Mesenchymal stem cell (in vitro differentiated cells and primary cell): Measurements from ENCODE around the gene SLC35F4.

Experiments
- DNase-seq: peaks from one replicate; pipeline ENCODE4 v3.0.0-alpha.2; 2013
- H2AFZ ChIP-seq: one replicate; pipeline ENCODE4 v1.6.1; 2013; ENCODE audit warnings: low read depth, mild to moderate bottlenecking, control low read depth, inconsistent platforms, low read length, moderate library complexity
- H2AK5ac ChIP-seq: 2 replicates; pipeline ENCODE4 v1.6.1; 2013; ENCODE audit warnings: low read length, moderate library complexity, mild to moderate bottlenecking, inconsistent platforms; ENCODE audit not compliant: severe bottlenecking
- H2BK120ac ChIP-seq: one replicate; pipeline ENCODE4 v1.6.1; 2013; ENCODE audit warnings: low read depth, mild to moderate bottlenecking, inconsistent platforms, low read length, moderate library complexity
- H2BK12ac ChIP-seq, 2 experiments: one replicate each; pipeline ENCODE4 v1.6.1; 2013; ENCODE audit warnings: inconsistent platforms in 2 of 2, low read length in 2 of 2, mild to moderate bottlenecking in 2 of 2, moderate library complexity in 2 of 2, control low read depth in 1 of 2
- H2BK15ac ChIP-seq: one replicate; pipeline ENCODE4 v1.6.1; 2013; ENCODE audit warnings: mild to moderate bottlenecking, low read depth, inconsistent platforms; ENCODE audit not compliant: poor library complexity, severe bottlenecking
- H2BK5ac ChIP-seq: 2 replicates; pipeline ENCODE4 v1.6.1; 2013; ENCODE audit warnings: low read depth, mild to moderate bottlenecking, low read length, control low read depth, inconsistent platforms; ENCODE audit not compliant: poor library complexity, severe bottlenecking
- H3K14ac ChIP-seq, 2 experiments: one replicate each; pipeline ENCODE4 v1.6.1; 2013; ENCODE audit warnings: inconsistent platforms in 2 of 2, low read length in 2 of 2, control low read depth in 1 of 2, mild to moderate bottlenecking in 1 of 2, moderate library complexity in 1 of 2
- H3K18ac ChIP-seq, 2 experiments: one replicate each; pipeline ENCODE4 v1.6.1; 2013; ENCODE audit warnings: inconsistent platforms in 2 of 2, low read length in 2 of 2, control low read depth in 1 of 2, low read depth in 1 of 2, mild to moderate bottlenecking in 1 of 2
- H3K23ac ChIP-seq, 2 experiments: one replicate each; pipeline ENCODE4 v1.6.1; 2013; ENCODE audit warnings: inconsistent platforms in 2 of 2, low read length in 2 of 2, mild to moderate bottlenecking in 2 of 2, moderate library complexity in 2 of 2, control low read depth in 1 of 2
- H3K27ac ChIP-seq: 2 replicates; pipeline ENCODE4 v1.5.1; 2013; ENCODE audit warnings: mild to moderate bottlenecking, moderate library complexity, low read length, control low read depth, inconsistent platforms; ENCODE audit not compliant: poor library complexity, severe bottlenecking
- H3K27me3 ChIP-seq, 2 experiments: 2 replicates each; pipeline versions ENCODE4 v1.6.1 to v1.7.0; 2013; ENCODE audit warnings: low read length in 2 of 2, mild to moderate bottlenecking in 2 of 2, moderate library complexity in 2 of 2, control low read depth in 1 of 2, inconsistent platforms in 1 of 2; ENCODE audit not compliant: control insufficient read depth in 1 of 2, insufficient read depth in 1 of 2
- H3K36me3 ChIP-seq, 2 experiments: 2 replicates each; pipeline versions ENCODE4 v1.6.1 to v1.7.0; 2013; ENCODE audit warnings: low read length in 2 of 2, control low read depth in 1 of 2, inconsistent platforms in 1 of 2, low read depth in 1 of 2, mild to moderate bottlenecking in 1 of 2; ENCODE audit not compliant: insufficient read depth in 2 of 2, control insufficient read depth in 1 of 2
- H3K4ac ChIP-seq, 2 experiments: one replicate each; pipeline ENCODE4 v1.6.1; 2013; ENCODE audit warnings: inconsistent platforms in 2 of 2, low read length in 2 of 2, mild to moderate bottlenecking in 2 of 2, moderate library complexity in 2 of 2, control low read depth in 1 of 2, low read depth in 1 of 2
- H3K4me1 ChIP-seq: 2 replicates; pipeline ENCODE4 v1.6.1; 2013; ENCODE audit warnings: low read depth, low read length, control low read depth; ENCODE audit not compliant: control insufficient read depth, insufficient read depth
- H3K4me2 ChIP-seq: 2 replicates; pipeline ENCODE4 v1.6.1; 2013; ENCODE audit warnings: low read length, mild to moderate bottlenecking, inconsistent platforms; ENCODE audit not compliant: poor library complexity, severe bottlenecking
- H3K4me3 ChIP-seq, 2 experiments: 2 replicates each; pipeline versions ENCODE4 v1.5.1 to v1.7.0; 2013; ENCODE audit warnings: low read length in 2 of 2, mild to moderate bottlenecking in 2 of 2, control low read depth in 1 of 2, low read depth in 1 of 2; ENCODE audit not compliant: insufficient read depth in 1 of 2
- H3K79me1 ChIP-seq: replicated peaks from 2 replicates; pipeline ENCODE4 v1.6.1; 2013; ENCODE audit warnings: mild to moderate bottlenecking, control low read depth, low read length, inconsistent platforms; ENCODE audit not compliant: poor library complexity, severe bottlenecking
- H3K9ac ChIP-seq: 2 replicates; pipeline ENCODE4 v1.7.0; 2013; ENCODE audit warnings: mild to moderate bottlenecking, low read length, moderate library complexity
- H3K9me3 ChIP-seq: 2 replicates; pipeline ENCODE4 v1.7.0; 2013; ENCODE audit warnings: mild to moderate bottlenecking, low read length; ENCODE audit not compliant: control insufficient read depth
- H4K8ac ChIP-seq: one replicate; pipeline ENCODE4 v1.6.1; 2013; ENCODE audit warnings: inconsistent platforms, mild to moderate bottlenecking, low read length, moderate library complexity
- H4K91ac ChIP-seq: one replicate; pipeline ENCODE4 v1.6.1; 2013; ENCODE audit warnings: mild to moderate bottlenecking, low read length, inconsistent platforms
- WGBS: methylation state at CpG from one replicate; pipeline ENCODE4 v1.1.7; 2013; ENCODE audit warnings: mixed read lengths; 5-methylcytosine and 5-hydroxymethylcytosine counted together

SLC35F4 gene

DNA sequence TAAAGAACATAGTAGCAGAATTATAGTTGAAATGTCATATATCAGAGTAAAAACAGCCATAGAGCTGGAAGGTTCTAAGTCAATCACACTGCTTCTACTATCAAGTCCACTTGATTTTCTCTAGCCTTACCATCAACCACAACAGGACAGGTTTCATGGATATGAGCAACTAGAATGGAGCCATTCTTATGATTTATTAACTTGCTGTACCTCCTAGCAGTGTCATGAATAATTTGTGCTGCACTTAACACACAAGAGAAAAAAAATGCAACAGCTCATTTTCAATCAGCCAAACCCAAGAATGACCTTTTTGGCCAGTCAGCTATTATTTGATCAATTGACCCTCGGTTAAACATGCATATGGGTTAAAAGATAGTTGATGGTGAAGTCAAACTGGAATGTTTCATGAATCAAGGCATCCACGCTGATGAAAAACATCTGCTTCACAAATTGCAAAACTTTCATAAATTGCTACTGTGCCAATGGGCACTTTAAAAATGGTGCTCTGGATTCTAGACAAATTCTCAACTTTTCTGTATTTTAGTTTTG lies 316.8 kb downstream of the SLC35F4 start:
- Histone ChIP-seq H3K4me3 (no peak overlapping the region), H3K36me3 (no peaks in the 10 kb centered on the region), H3K27me3 (no peaks in the 10 kb centered on the region), H3K4me1 (peaks cover 4% of the 10 kb centered on the region), H2BK5ac (no peak overlapping the region), H3K9ac (no peak overlapping the region), H3K27ac (peak overlapping the region; percentile 73), H3K4me2 (no peak overlapping the region), H3K79me1 (no peaks in the 10 kb centered on the region), H3K23ac (no peak overlapping the region), H3K14ac (no peak overlapping the region), H2BK12ac (no peak overlapping the region), H3K18ac (no peak overlapping the region), H3K9me3 (peaks cover 4% of the 10 kb centered on the region), H2AFZ (no peak overlapping the region), H3K4ac (no peak overlapping the region), H2AK5ac (no peak overlapping the region), H2BK15ac (no peak overlapping the region), H2BK120ac (no peak overlapping the region), H4K8ac (no peak overlapping the region), H4K91ac (no peak overlapping the region)
- 67% methylated on average over 1 of the region's 2 CpGs for WGBS
- DNase-seq: no peak

GRCh38 chr14:57547131-57547530 lies 318.8 kb downstream of the SLC35F4 start:
- 40% methylated on average over 1 of the region's 2 CpGs for WGBS
- no peak overlapping the region for H4K91ac ChIP-seq

GRCh38 chr14:57533214-57533613 lies 332.7 kb downstream of the SLC35F4 start:
- H3K79me1 ChIP-seq: no peaks in the 10 kb centered on the region
- no peaks in the 10 kb centered on the region for H3K27me3 ChIP-seq
- no peak overlapping the region for H3K18ac ChIP-seq
- no peak overlapping the region for H4K8ac ChIP-seq
- H3K4ac ChIP-seq: no peak overlapping the region
- H2BK12ac ChIP-seq: no peak overlapping the region
- no peak overlapping the region for H3K27ac ChIP-seq
- no peak overlapping the region for H3K14ac ChIP-seq
- H2BK120ac ChIP-seq: no peak overlapping the region
- 71% methylated on average over 1 of the region's 1 CpG for WGBS
- peaks cover 8% of the 10 kb centered on the region for H3K4me1 ChIP-seq
- peak; percentile 2 for DNase-seq
- no peak overlapping the region for H3K4me3 ChIP-seq
- H3K36me3 ChIP-seq: no peaks in the 10 kb centered on the region
- no peak overlapping the region for H3K23ac ChIP-seq
- no peak overlapping the region for H3K9ac ChIP-seq
- H2AK5ac ChIP-seq: peak overlapping the region; percentile 27
- no peak overlapping the region for H2BK15ac ChIP-seq
- H2BK5ac ChIP-seq: no peak overlapping the region
- no peaks in the 10 kb centered on the region for H3K9me3 ChIP-seq
- H4K91ac ChIP-seq: no peak overlapping the region
- no peak overlapping the region for H3K4me2 ChIP-seq
- H2AFZ ChIP-seq: no peak overlapping the region

More at GRCh38 chr14:57547131-57547530, 318.8 kb downstream of the SLC35F4 start:
- Histone ChIP-seq H3K79me1 (no peaks in the 10 kb centered on the region), H3K4me1 (peaks cover 4% of the 10 kb centered on the region), H3K4ac (no peak overlapping the region), H2BK5ac (no peak overlapping the region), H3K9me3 (peaks cover 21% of the 10 kb centered on the region), H3K36me3 (no peaks in the 10 kb centered on the region), H2BK12ac (no peak overlapping the region), H3K27me3 (no peaks in the 10 kb centered on the region), H3K4me2 (no peak overlapping the region), H3K27ac (no peak overlapping the region), H2AK5ac (no peak overlapping the region), H3K23ac (no peak overlapping the region), H3K9ac (no peak overlapping the region), H2BK15ac (no peak overlapping the region), H2AFZ (no peak overlapping the region), H2BK120ac (no peak overlapping the region), H3K4me3 (no peak overlapping the region), H3K18ac (no peak overlapping the region), H3K14ac (no peak overlapping the region), H4K8ac (no peak overlapping the region)
- no peak for DNase-seq

GRCh38 chr14:57530571-57530970 lies 335.3 kb downstream of the SLC35F4 start:
- Histone ChIP-seq H3K79me1 (no peaks in the 10 kb centered on the region), H3K27me3 (no peaks in the 10 kb centered on the region), H4K8ac (no peak overlapping the region), H4K91ac (no peak overlapping the region), H2BK12ac (no peak overlapping the region), H3K4ac (no peak overlapping the region), H3K36me3 (no peaks in the 10 kb centered on the region), H3K23ac (no peak overlapping the region), H3K9me3 (peaks cover 11% of the 10 kb centered on the region), H3K18ac (no peak overlapping the region), H3K27ac (no peak overlapping the region), H2AFZ (no peak overlapping the region), H2BK5ac (no peak overlapping the region), H3K4me2 (no peak overlapping the region), H3K14ac (no peak overlapping the region), H3K9ac (no peak overlapping the region), H3K4me3 (no peak overlapping the region), H3K4me1 (peaks cover 8% of the 10 kb centered on the region), H2BK15ac (no peak overlapping the region), H2BK120ac (no peak overlapping the region), H2AK5ac (no peak overlapping the region)
- DNase-seq: no peak
